ENCODE data around the gene U2AF2.

Gene U2AF2

DNA sequence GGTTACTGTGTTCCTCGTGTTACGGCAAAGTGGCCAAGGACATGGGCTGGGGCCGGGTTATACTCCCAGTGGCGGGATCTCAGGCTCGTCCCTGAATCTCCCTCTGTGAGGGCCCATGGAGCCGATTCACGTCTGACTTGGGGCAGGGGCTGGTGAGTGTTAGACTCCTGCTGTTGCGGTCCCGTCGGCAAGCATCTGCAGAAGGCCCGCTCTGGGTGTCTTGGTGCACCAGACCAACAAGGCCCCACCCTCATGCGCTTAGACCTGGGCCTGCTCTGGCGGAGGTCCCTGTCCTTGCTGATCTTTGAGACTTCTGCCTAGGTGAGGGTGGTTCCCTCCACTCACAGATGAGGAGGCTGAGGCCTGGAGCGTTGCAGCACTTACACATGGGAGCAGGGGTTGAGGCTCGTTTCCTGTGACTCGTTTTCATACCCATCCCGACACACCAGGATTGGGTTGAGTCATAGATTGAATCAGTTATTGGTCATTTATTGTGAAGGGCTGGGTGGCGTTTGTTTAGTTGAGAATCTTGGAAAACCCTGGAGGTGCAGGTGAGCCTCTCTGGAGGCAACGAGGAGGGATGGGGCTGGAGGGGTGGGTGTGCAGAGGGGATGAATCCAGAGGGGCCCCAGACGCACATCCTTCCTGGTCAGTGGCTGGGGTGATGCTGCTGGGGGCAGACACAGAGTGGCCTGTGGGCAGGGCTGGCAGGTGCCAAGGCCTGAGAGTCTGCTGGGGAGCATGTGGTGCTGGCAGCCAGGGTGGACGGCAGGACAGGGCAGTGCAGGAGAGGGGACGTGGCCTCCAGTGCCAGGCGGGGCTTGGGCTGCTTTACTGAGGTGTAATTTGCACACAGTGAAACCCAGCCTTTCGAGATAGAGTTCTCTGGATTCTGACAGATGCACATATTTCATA lies 24.8 kb downstream of the U2AF2 start:
- no peak for DNase-seq
- Mint-ChIP-seq H3K4me1 (peaks cover 28% of the 10 kb centered on the region), H3K4me3 (no peak overlapping the region), H3K27me3 (ENCODE audit: low read depth, poor library complexity) (peaks cover 3% of the 10 kb centered on the region), H3K36me3 (ENCODE audit: low read depth) (peaks cover 32% of the 10 kb centered on the region), H3K9me3 (no peaks in the 10 kb centered on the region), H3K27ac (no peak overlapping the region)
- TF ChIP-seq, protein P1, sequence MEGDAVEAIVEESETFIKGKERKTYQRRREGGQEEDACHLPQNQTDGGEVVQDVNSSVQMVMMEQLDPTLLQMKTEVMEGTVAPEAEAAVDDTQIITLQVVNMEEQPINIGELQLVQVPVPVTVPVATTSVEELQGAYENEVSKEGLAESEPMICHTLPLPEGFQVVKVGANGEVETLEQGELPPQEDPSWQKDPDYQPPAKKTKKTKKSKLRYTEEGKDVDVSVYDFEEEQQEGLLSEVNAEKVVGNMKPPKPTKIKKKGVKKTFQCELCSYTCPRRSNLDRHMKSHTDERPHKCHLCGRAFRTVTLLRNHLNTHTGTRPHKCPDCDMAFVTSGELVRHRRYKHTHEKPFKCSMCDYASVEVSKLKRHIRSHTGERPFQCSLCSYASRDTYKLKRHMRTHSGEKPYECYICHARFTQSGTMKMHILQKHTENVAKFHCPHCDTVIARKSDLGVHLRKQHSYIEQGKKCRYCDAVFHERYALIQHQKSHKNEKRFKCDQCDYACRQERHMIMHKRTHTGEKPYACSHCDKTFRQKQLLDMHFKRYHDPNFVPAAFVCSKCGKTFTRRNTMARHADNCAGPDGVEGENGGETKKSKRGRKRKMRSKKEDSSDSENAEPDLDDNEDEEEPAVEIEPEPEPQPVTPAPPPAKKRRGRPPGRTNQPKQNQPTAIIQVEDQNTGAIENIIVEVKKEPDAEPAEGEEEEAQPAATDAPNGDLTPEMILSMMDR (IDR thresholded peaks at IDR 0.05) = no peak

DNA sequence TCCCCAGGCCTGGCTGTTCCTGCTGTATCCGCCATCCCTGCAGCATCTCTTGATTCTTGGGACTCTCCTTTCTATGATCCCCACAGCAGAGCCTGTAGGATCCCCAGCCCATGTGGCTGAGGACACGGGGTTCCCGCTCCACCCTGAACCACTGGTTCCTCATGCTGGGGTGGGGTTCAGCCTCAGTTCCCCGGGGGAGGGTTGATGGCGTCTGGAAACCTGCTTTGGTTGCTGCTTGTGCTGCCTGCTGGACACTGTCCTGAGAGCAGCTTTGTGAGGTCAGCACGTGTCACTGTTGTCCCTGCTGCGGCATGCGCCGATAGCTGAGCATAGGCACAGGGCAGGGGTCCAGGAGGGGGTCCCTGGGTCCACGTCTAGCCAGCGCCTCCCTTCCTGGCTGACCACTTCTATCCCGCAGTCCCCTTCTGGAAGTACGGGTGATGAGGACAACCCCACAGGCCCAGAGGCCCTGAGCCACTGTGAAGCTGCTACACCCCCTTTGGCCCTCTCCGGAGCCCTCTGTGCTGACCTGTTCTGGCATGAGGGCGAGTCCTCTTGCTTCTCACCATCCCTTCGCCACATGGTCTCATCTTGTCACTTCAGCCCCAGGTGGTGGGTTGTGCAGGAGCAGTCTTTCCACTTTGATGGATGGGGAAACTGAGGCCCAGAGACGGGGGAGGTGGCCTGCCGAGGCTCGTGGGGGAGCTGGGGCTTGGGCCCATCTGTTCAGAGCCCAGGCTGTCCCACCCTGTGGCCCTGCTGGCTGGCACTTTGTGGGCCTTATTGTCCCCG lies 25.7 kb downstream of the U2AF2 start:
- Mint-ChIP-seq H3K4me1 (peaks cover 24% of the 10 kb centered on the region), H3K27ac (peak overlapping the region; percentile 75), H3K27me3 (ENCODE audit: low read depth, poor library complexity) (peaks cover 3% of the 10 kb centered on the region), H3K4me3 (no peak overlapping the region), H3K36me3 (ENCODE audit: low read depth) (peaks cover 32% of the 10 kb centered on the region), H3K9me3 (no peaks in the 10 kb centered on the region)
- DNase-seq = no peak
- TF ChIP-seq, protein P1 (IDR thresholded peaks at IDR 0.05) = no peak

DNA sequence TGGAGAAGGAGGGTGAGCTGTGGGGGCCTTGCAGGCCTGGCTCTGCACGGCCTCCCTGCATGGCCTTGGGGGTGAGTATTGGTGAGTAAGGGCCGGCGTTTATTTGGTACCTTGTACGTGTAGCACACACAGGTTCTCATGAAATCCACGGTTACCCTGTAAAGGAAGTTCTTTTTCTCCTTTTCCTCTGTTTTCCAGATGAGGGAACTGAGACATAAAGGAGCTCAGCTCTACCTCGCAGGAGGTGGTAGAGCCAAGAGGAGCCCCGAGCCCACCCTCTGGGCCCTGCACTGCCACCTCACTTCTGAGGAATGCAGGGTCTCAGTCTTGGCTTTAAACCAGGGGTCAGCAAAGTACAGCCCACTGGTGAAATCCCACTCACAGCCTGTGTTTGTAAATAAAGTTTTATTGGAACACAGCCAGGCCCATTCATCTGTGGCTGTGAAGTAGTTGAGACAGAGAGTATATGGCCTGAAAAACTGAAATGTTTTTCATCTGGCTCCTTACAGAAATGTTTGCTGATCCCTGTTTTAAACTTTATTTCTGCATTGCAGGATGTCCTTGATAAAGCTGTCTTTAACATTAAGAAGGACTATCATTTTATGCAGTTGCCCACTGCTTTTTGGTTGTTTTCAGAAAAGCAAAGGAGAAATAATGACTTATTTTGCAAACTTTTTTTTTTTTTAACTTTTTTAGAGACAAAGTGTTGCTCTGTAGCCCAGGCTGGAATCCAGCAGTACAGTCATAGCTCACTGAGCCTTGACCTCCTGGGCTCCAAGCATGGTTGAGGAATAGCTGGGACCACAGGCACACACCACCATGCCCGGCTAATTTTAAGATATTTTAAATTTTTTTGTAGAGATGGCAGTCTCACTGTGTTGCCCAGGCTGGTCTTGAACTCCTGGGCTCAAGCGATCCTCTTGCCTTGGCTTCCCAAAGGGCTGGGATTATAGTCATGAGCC lies 26.6 kb downstream of the U2AF2 start:
- Mint-ChIP-seq H3K27ac (no peak overlapping the region), H3K27me3 (ENCODE audit: low read depth, poor library complexity) (peaks cover 3% of the 10 kb centered on the region), H3K4me3 (no peak overlapping the region), H3K4me1 (peaks cover 16% of the 10 kb centered on the region), H3K36me3 (ENCODE audit: low read depth) (peaks cover 37% of the 10 kb centered on the region), H3K9me3 (no peaks in the 10 kb centered on the region)
- TF ChIP-seq, protein P1 (IDR thresholded peaks at IDR 0.05) = no peak
- DNase-seq = no peak

DNA sequence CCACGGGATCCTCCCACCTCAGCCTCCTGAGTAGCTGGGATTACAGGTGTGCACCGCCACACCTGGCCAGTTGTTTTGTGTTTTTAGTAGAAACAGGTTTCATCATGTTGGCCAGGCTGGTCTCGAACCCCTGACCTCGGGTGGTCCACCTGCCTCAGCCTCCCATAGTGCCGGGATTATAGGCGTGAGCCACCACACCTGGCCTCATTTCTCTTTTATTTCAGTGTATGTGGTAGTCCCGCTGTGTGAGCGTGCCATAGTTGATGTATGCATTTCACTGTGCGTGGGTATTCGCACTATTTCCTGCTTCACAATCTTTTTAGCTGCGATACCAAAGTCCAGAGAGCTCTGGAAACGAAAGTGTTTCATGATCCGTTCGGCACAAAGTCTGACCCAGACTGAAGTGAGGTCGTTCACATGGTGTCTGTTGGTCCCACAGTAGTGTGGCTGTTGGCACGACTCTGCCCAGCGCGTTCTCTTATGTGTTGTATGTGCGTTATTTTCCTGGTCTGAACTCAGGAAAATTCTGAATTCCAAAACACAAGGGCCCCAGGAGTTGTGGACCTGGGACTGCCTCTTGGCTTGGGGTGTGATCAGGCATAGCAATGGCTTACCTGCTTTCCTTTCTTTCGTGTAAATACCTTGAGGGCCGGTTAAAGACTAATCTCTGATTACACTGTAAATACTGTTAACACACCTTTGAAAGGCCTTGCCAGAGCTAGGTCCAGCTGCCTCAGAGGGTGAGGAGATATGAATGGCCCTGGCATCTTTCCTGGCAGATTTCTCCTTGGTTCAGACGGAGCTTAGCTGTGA lies 28.8 kb downstream of the U2AF2 start:
- Mint-ChIP-seq H3K27me3 (ENCODE audit: low read depth, poor library complexity) (peaks cover 3% of the 10 kb centered on the region), H3K9me3 (no peaks in the 10 kb centered on the region), H3K4me1 (peaks cover under 1% of the 10 kb centered on the region), H3K27ac (peak overlapping the region; percentile 12), H3K4me3 (no peak overlapping the region), H3K36me3 (ENCODE audit: low read depth) (peaks cover 31% of the 10 kb centered on the region)
- TF ChIP-seq, protein P1 (IDR thresholded peaks at IDR 0.05) = no peak
- no peak for DNase-seq

Measured in nephron progenitor cell (in vitro differentiated cells).